CD4-positive, alpha-beta T cell treated with Interleukin-15 for 1 hour (primary cell): ENCODE results near the gene IDUA.
A peak's percentile ranks its signal among the peaks of the same experiment; 100 is the strongest.
"Not testable (repeated sequence)": the region's sequence is repeated elsewhere in the genome, so short reads cannot be mapped to it uniquely, and the experiment has no call there.

Source experiments
- DNase-seq: peaks from one replicate; pipeline ENCODE4 v3.0.0-alpha.2; 2020

IDUA gene

GRCh38 chr4:1047976-1048772 lies 61.3 kb downstream of the IDUA start:
- no peak for DNase-seq

GRCh38 chr4:1048773-1049590 lies 62.1 kb downstream of the IDUA start:
- DNase-seq, result peak; percentile 40

- no peak for DNase-seq
These were observed 62.7 kb downstream of the IDUA start for GRCh38 chr4:1049591-1049905.

GRCh38 chr4:1050486-1051213 lies 63.8 kb downstream of the IDUA start:
- no peak for DNase-seq

- DNase-seq, result no peak
These were observed 64.6 kb downstream of the IDUA start for GRCh38 chr4:1051472-1051871.

- no peak for DNase-seq
These were observed 65.4 kb downstream of the IDUA start for GRCh38 chr4:1052231-1052671.

GRCh38 chr4:1053080-1053661 lies 66.3 kb downstream of the IDUA start:
- no peak for DNase-seq

- not testable (repeated sequence) for DNase-seq
These were observed 67.0 kb downstream of the IDUA start for GRCh38 chr4:1053891-1054290.
